ENCODE data around the gene DGUOK.

GRCh38 chr2:73986085-73986681 is 59.5 kb downstream of the DGUOK start:
- TF ChIP-seq HDGF (IDR thresholded peaks at IDR 0.05; ENCODE audit: borderline replicate concordance) (no peak), SP1 (IDR thresholded peaks at IDR 0.05) (no peak), ELF4 (IDR thresholded peaks at IDR 0.05) (no peak), FOXA1 (IDR thresholded peaks at IDR 0.05) (no peak), SUZ12 (IDR thresholded peaks at IDR 0.05) (no peak), LEF1 (IDR thresholded peaks at IDR 0.05; ENCODE audit: borderline replicate concordance) (no peak), BHLHE40 (IDR thresholded peaks at IDR 0.05; ENCODE audit: borderline replicate concordance) (no peak), PKNOX1 (IDR thresholded peaks at IDR 0.05) (no peak), L3MBTL2 (conservative IDR thresholded peaks at IDR 0.05) (no peak), TARDBP (IDR thresholded peaks at IDR 0.05) (no peak), ARNT (IDR thresholded peaks at IDR 0.05) (no peak), CTBP1 (IDR thresholded peaks at IDR 0.05; ENCODE audit: borderline replicate concordance) (no peak)
